IMR-90 (cell line): ENCODE measurements around the gene CCDC137. TPM values are rescaled to one million over a fixed set of nuclear protein-coding genes. Genes with fewer than 3 reads are reported as not detected.

Source experiments
- ATAC-seq: fragments of 200-7000 bp; cut with Tn5 transposase; 2 replicates; pipeline ENCODE4 v1.9.1; 2020; ENCODE audit warnings: low read depth, mild to moderate bottlenecking, moderate library complexity
- BruUV-seq: library from RNA; stranded (reverse); fragments of 400-500 nt; replicated peaks from 2 replicates; lab custom pipeline; 2021; lab: Mats Ljungman, UMichigan
- CTCF ChIA-PET: fragments of 300-600 bp; formaldehyde crosslinking; extraction: SDS; loops from one replicate; lab custom pipeline; 2021; ENCODE audit warnings: antibody characterized with exemption; lab: Yijun Ruan, JAX
- POLR2A ChIA-PET: fragments of 300-600 bp; sonication (Branson Sonifier 250); formaldehyde crosslinking; loops from one replicate; lab custom pipeline; 2022; ENCODE audit warnings: antibody characterized with exemption; ENCODE audit not compliant: unreplicated experiment; lab: Charles Lee
- DNase-seq: peaks from one replicate; pipeline ENCODE4 v3.0.0; 2013
- H2AFZ ChIP-seq: replicated peaks from 2 replicates; pipeline ENCODE3; 2013; ENCODE audit warnings: low read length, mild to moderate bottlenecking; ENCODE audit not compliant: poor library complexity
- H2AK5ac ChIP-seq: 2 replicates; pipeline ENCODE4 v1.6.1; 2013; ENCODE audit warnings: low read depth, low read length, inconsistent platforms
- H2AK9ac ChIP-seq: replicated peaks from 2 replicates; pipeline ENCODE3; 2013; ENCODE audit warnings: mild to moderate bottlenecking, low read depth, low read length, moderate library complexity; ENCODE audit not compliant: poor library complexity
- H2BK120ac ChIP-seq: 2 replicates; pipeline ENCODE4 v1.6.1; 2013; ENCODE audit warnings: low read depth, low read length, inconsistent platforms
- H2BK15ac ChIP-seq: 3 replicates; pipeline ENCODE4 v1.6.1; 2013; ENCODE audit warnings: low read depth, low read length, inconsistent platforms
- H2BK20ac ChIP-seq: 2 replicates; pipeline ENCODE4 v1.6.1; 2013; ENCODE audit warnings: low read depth, mild to moderate bottlenecking, inconsistent platforms, low read length, moderate library complexity
- H2BK5ac ChIP-seq: 2 replicates; pipeline ENCODE4 v1.6.1; 2013; ENCODE audit warnings: mild to moderate bottlenecking, low read depth, low read length, inconsistent platforms; ENCODE audit not compliant: poor library complexity, severe bottlenecking
- H3K14ac ChIP-seq: replicated peaks from 2 replicates; pipeline ENCODE4 v1.6.1; 2013; ENCODE audit warnings: low read depth, low read length, inconsistent platforms
- H3K18ac ChIP-seq: 2 replicates; pipeline ENCODE4 v1.6.1; 2013; ENCODE audit warnings: low read depth, low read length, control low read depth
- H3K23ac ChIP-seq: 2 replicates; pipeline ENCODE4 v1.6.1; 2013; ENCODE audit warnings: low read depth, low read length, inconsistent platforms
- H3K27ac ChIP-seq: 2 replicates; pipeline ENCODE4 v1.5.1; 2013; ENCODE audit warnings: mild to moderate bottlenecking, control low read depth, low read length; ENCODE audit not compliant: insufficient read depth
- H3K27me3 ChIP-seq: 2 replicates; pipeline ENCODE4 v1.6.1; 2013; ENCODE audit warnings: low read length; ENCODE audit not compliant: control insufficient read depth, insufficient read depth
- H3K36me3 ChIP-seq: 2 replicates; pipeline ENCODE4 v1.6.1; 2013; ENCODE audit warnings: low read length, mixed read lengths; ENCODE audit not compliant: control insufficient read depth, insufficient read depth
- H3K4ac ChIP-seq: 2 replicates; pipeline ENCODE4 v1.6.1; 2013; ENCODE audit warnings: low read depth, low read length, inconsistent platforms
- H3K4me1 ChIP-seq: 2 replicates; pipeline ENCODE4 v1.6.1; 2013; ENCODE audit warnings: low read length, mixed read lengths; ENCODE audit not compliant: control insufficient read depth, insufficient read depth
- H3K4me2 ChIP-seq: 2 replicates; pipeline ENCODE4 v1.6.1; 2013; ENCODE audit warnings: low read depth, mild to moderate bottlenecking, control low read depth, low read length, moderate library complexity
- H3K4me3 ChIP-seq: 2 replicates; pipeline ENCODE4 v1.5.1; 2013; ENCODE audit warnings: low read depth, mild to moderate bottlenecking, control low read depth, low read length, moderate library complexity; ENCODE audit not compliant: insufficient read depth
- H3K56ac ChIP-seq: 2 replicates; pipeline ENCODE4 v1.6.1; 2013; ENCODE audit warnings: low read length, inconsistent platforms; ENCODE audit not compliant: insufficient read depth; ENCODE audit errors: extremely low read depth
- H3K79me1 ChIP-seq, 2 experiments: 2 replicates each; pipeline ENCODE4 v1.6.1; 2013; ENCODE audit warnings: low read length in 2 of 2, inconsistent platforms in 1 of 2, low read depth in 1 of 2
- H3K9ac ChIP-seq: 2 replicates; pipeline ENCODE4 v1.6.1; 2013; ENCODE audit warnings: low read depth, low read length, control low read depth
- H3K9me1 ChIP-seq: 2 replicates; pipeline ENCODE4 v1.6.1; 2013; ENCODE audit warnings: low read length, inconsistent platforms; ENCODE audit not compliant: insufficient read depth
- H3K9me3 ChIP-seq: 2 replicates; pipeline ENCODE4 v1.6.1; 2013; ENCODE audit warnings: low read length; ENCODE audit not compliant: control insufficient read depth, insufficient read depth
- H4K20me1 ChIP-seq: 2 replicates; pipeline ENCODE4 v1.6.1; 2013; ENCODE audit warnings: low read length, inconsistent platforms; ENCODE audit not compliant: insufficient read depth
- H4K5ac ChIP-seq: 2 replicates; pipeline ENCODE4 v1.6.1; 2013; ENCODE audit warnings: mild to moderate bottlenecking, low read depth, low read length, control low read depth
- H4K8ac ChIP-seq, 2 experiments: 2 replicates each; pipeline ENCODE4 v1.6.1; 2013; ENCODE audit warnings: low read depth in 2 of 2, low read length in 2 of 2, control low read depth in 1 of 2, inconsistent platforms in 1 of 2
- H4K91ac ChIP-seq: 2 replicates; pipeline ENCODE4 v1.6.1; 2013; ENCODE audit warnings: low read depth, low read length, inconsistent platforms; ENCODE audit not compliant: insufficient read depth
- BHLHE40 ChIP-seq: fragments of 150-350 bp; IDR thresholded peaks from 2 replicates; pipeline ENCODE4 v1.6.1; 2016; ENCODE audit warnings: mild to moderate bottlenecking, low read depth, low read length
- CEBPB ChIP-seq: IDR thresholded peaks from 2 replicates; pipeline ENCODE4 v1.6.1; 2012; ENCODE audit warnings: low read depth, low read length, improper control_type of control experiment
- CHD1 ChIP-seq: IDR thresholded peaks from 2 replicates; pipeline ENCODE4 v1.6.1; 2012; ENCODE audit warnings: low read depth, low read length, improper control_type of control experiment
- CTCF ChIP-seq: conservative IDR thresholded peaks from 2 replicates; pipeline ENCODE4 v1.5.1; 2012; ENCODE audit warnings: mild to moderate bottlenecking, low read depth, low read length, improper control_type of control experiment
- ELK1 ChIP-seq: fragments of 150-350 bp; IDR thresholded peaks from 2 replicates; pipeline ENCODE4 v1.6.1; 2016; ENCODE audit warnings: low read depth, mild to moderate bottlenecking, low read length, moderate library complexity, borderline replicate concordance
- FOS ChIP-seq: fragments of 150-350 bp; IDR thresholded peaks from 2 replicates; pipeline ENCODE4 v1.6.1; 2016; ENCODE audit warnings: low read depth, low read length
- MAFK ChIP-seq: IDR thresholded peaks from 2 replicates; pipeline ENCODE4 v1.6.1; 2012; ENCODE audit warnings: low read depth, low read length, improper control_type of control experiment
- MAZ ChIP-seq: IDR thresholded peaks from 2 replicates; pipeline ENCODE4 v1.6.1; 2012; ENCODE audit warnings: low read depth, mild to moderate bottlenecking, low read length, improper control_type of control experiment, moderate library complexity, borderline replicate concordance
- MXI1 ChIP-seq: IDR thresholded peaks from 2 replicates; pipeline ENCODE4 v1.6.1; 2012; ENCODE audit warnings: low read depth, mild to moderate bottlenecking, low read length, moderate library complexity, borderline replicate concordance
- POLR2A ChIP-seq: IDR thresholded peaks from 2 replicates; pipeline ENCODE4 v1.6.1; 2012; ENCODE audit warnings: mild to moderate bottlenecking, low read depth, low read length
- RAD21 ChIP-seq: IDR thresholded peaks from 2 replicates; pipeline ENCODE4 v1.6.1; 2012; ENCODE audit warnings: low read length, improper control_type of control experiment
- RCOR1 ChIP-seq: IDR thresholded peaks from 2 replicates; pipeline ENCODE4 v1.6.1; 2012; ENCODE audit warnings: mild to moderate bottlenecking, low read length, improper control_type of control experiment; ENCODE audit not compliant: insufficient replicate concordance
- RFX5 ChIP-seq: IDR thresholded peaks from 2 replicates; pipeline ENCODE4 v1.8.0; 2012; ENCODE audit warnings: low read depth, mild to moderate bottlenecking, low read length, moderate library complexity
- SMC3 ChIP-seq: fragments of 150-350 bp; IDR thresholded peaks from 2 replicates; pipeline ENCODE4 v1.6.1; 2016; ENCODE audit warnings: low read depth, mild to moderate bottlenecking, antibody characterized with exemption, low read length, moderate library complexity
- USF2 ChIP-seq: fragments of 150-350 bp; IDR thresholded peaks from 2 replicates; pipeline ENCODE4 v1.6.1; 2017; ENCODE audit warnings: mild to moderate bottlenecking, antibody characterized with exemption, low read length, low read depth
- WGBS, 2 experiments: methylation state at CpG; one replicate each; pipeline versions ENCODE4 v1.1.5 to v1.1.7; 2013; ENCODE audit warnings: missing lambda C conversion rate in 2 of 2; ENCODE audit not compliant: insufficient read length in 1 of 2; ENCODE audit errors: extremely low coverage in 2 of 2; 5-methylcytosine and 5-hydroxymethylcytosine counted together
- dilution Hi-C: fragments of 300-500 bp; cut with HindIII; formaldehyde crosslinking; loops from one replicate; pipeline ENCODE4 v1.14.3; 2018; ENCODE audit warnings: low sequenced_read_pairs; ENCODE audit not compliant: unreplicated experiment
- in situ Hi-C: fragments of 300-500 bp; cut with MboI; formaldehyde crosslinking; loops from 3 replicates; pipeline ENCODE4 v1.14.3; 2019; ENCODE audit warnings: low sequenced_read_pairs, inconsistent platforms, mixed read lengths
- intact Hi-C: fragments of 100-400 bp; cut with micrococcal nuclease; formaldehyde crosslinking; loops from 2 replicates; pipeline ENCODE4 v1.10.0; 2022
- polyA plus RNA-seq, 3 experiments: library from polyadenylated mRNA; depleted of rRNA; stranded (reverse); fragments of >200 nt; gene quantifications; 2 replicates each; pipeline ENCODE4 v1.2.3, GENCODE V29; 2012; ENCODE audit warnings: low replicate concordance in 1 of 3
- total RNA-seq: library from RNA; depleted of rRNA; stranded (reverse); fragments of >200 nt; gene quantifications from 2 replicates; pipeline ENCODE4 v1.2.3, GENCODE V29; 2012

CCDC137 gene
- total and polyA plus RNA-seq, 2 of the 4 experiments (the other 2 are of a cell fraction) = 7.5 to 18.4 TPM

- Histone ChIP-seq H3K9me3 (peaks cover 8% of the 10 kb centered on the region; the same call in 1 of the 2 replicates), H2AK9ac (peak overlapping the region; percentile 28), H2BK20ac (no peak overlapping the region), H3K27ac (no peak overlapping the region), H3K14ac (no peak overlapping the region), H2AFZ (peak overlapping the region; percentile 51), H3K27me3 (peaks cover 9% of the 10 kb centered on the region), H3K56ac (no peak overlapping the region), H4K91ac (no peak overlapping the region), H3K4me3 (no peak overlapping the region), H3K36me3 (no peaks in the 10 kb centered on the region), H3K9me1 (peaks cover 12% of the 10 kb centered on the region), H4K5ac (no peak overlapping the region), H2AK5ac (peak overlapping the region; percentile 39; the same call in 1 of the 2 replicates), H3K9ac (no peak overlapping the region), H3K23ac (no peak overlapping the region), H2BK120ac (no peak overlapping the region), H3K4ac (no peak overlapping the region), H4K20me1 (peaks cover 3% of the 10 kb centered on the region; the same call in 1 of the 2 replicates), H2BK15ac (no peak overlapping the region), H3K79me1 (no peaks in the 10 kb centered on the region; a peak in 1 of 4 replicates), H3K4me1 (peaks cover 6% of the 10 kb centered on the region), H4K8ac (no peak overlapping the region), H2BK5ac (no peak overlapping the region), H3K18ac (no peak overlapping the region), H3K4me2 (no peak overlapping the region)
- DNase-seq (no peak), ATAC-seq (no peak)
- in situ Hi-C loops (no loop called here), intact Hi-C loops (no loop called here), dilution Hi-C loops (no loop called here)
- WGBS, 2 experiments = 75% methylated on average over 2 of the region's 27 CpGs; no CpG with 5 or more reads in 1 of the 2 experiments
- POLR2A ChIA-PET = no interaction called here
- CTCF ChIA-PET = no interaction called here
- no TSS peak for BruUV-seq
- no peak for TF ChIP-seq POLR2A
- no peak for TF ChIP-seq SMC3
- TF ChIP-seq RFX5 = no peak
- TF ChIP-seq CEBPB = no peak
- TF ChIP-seq MXI1 = no peak
- no peak for TF ChIP-seq BHLHE40
- TF ChIP-seq CTCF = no peak
- TF ChIP-seq USF2 = no peak
- no peak for TF ChIP-seq CHD1
- no peak for TF ChIP-seq RAD21
- TF ChIP-seq RCOR1 = no peak
- TF ChIP-seq FOS = no peak
- no peak for TF ChIP-seq ELK1
- TF ChIP-seq MAFK = no peak
- TF ChIP-seq MAZ = no peak
Observed at GRCh38 chr17:81652906-81653771, 13.4 kb upstream of the CCDC137 start.
